Measurements from ENCODE around the gene TTC36.

TTC36 gene

DNA sequence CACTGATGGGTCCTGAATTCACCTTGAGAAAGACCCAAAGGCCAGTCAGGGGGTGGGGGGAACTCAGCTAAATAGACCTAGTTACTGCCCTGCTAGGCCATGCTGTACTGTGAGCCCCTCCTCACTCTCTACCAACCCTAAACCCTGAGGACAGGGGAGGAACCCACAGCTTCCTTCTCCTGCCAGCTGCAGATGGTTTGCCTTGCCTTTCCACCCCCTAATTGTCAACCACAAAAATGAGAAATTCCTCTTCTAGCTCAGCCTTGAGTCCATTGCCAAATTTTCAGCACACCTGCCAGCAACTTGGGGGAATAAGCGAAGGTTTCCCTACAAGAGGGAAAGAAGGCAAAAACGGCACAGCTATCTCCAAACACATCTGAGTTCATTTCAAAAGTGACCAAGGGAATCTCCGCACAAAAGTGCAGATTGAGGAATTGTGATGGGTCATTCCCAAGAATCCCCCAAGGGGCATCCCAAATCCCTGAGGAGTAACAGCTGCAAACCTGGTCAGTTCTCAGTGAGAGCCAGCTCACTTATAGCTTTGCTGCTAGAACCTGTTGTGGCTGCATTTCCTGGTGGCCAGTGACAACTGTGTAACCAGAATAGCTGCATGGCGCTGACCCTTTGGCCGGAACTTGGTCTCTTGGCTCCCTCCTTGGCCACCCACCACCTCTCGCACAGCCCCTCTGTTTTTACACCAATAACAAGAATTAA is 2.4 kb upstream of the TTC36 start:
- DNase-seq (ENCODE audit: low spot score in 2 of 2) (no peak), ATAC-seq (ENCODE audit: low read depth) (no peak)
- H3K4me3 Mint-ChIP-seq: no peak overlapping the region
- H3K36me3 Mint-ChIP-seq: peaks cover 14% of the 10 kb centered on the region
- no peaks in the 10 kb centered on the region for H3K9me3 Mint-ChIP-seq
- peaks cover 20% of the 10 kb centered on the region for H3K4me1 Mint-ChIP-seq
- peak overlapping the region; percentile 15 for H3K27ac Mint-ChIP-seq
- H3K27me3 Mint-ChIP-seq: no peaks in the 10 kb centered on the region

DNA sequence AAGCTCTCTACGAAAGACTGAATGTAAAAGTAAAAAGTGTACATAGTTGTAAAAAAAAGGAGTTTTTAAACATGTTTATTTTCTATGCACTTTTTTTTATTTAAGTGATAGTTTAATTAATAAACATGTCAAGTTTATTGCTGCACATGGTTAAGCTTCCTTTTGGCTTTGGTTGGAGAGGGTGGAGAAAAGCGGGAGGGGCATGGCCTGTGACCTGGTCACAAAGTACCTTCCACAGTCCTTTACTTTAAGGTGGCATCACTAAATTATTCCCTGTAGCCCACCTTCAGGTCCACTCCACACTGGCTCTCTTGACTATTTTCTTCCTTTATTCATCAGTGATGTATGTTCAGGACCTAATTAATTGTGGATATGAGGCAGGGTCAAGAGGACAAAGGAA is 586 bp upstream of the TTC36 start:
- Mint-ChIP-seq H3K4me1 (peaks cover 26% of the 10 kb centered on the region), H3K4me3 (no peak overlapping the region), H3K27ac (peak overlapping the region; percentile 38), H3K36me3 (peaks cover 10% of the 10 kb centered on the region), H3K27me3 (no peaks in the 10 kb centered on the region), H3K9me3 (no peaks in the 10 kb centered on the region)
- no peak for ATAC-seq (ENCODE audit: low read depth)
- DNase-seq (ENCODE audit: low spot score in 2 of 2): no peak

DNA sequence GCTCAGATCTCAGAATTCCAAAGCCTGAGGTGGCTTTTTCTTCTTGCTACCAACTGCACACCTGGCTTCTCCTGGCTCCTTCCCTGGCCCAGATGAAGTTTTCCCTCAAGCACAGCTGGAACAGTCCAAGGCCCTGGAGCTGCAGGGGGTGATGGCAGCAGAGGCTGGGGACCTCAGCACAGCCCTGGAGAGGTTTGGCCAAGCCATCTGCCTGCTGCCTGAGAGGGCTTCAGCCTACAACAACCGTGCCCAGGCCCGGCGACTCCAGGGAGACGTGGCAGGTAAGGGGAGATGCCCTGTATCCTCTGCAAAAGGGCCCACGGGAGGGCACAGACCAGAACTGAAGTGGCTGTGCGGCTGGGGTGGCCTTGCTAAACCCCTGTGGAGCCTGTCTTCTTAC is 1.2 kb downstream of the TTC36 start:
- Mint-ChIP-seq H3K36me3 (peaks cover 7% of the 10 kb centered on the region), H3K27ac (no peak overlapping the region), H3K4me1 (peaks cover 29% of the 10 kb centered on the region), H3K4me3 (no peak overlapping the region), H3K27me3 (no peaks in the 10 kb centered on the region), H3K9me3 (no peaks in the 10 kb centered on the region)
- ATAC-seq (ENCODE audit: low read depth) (no peak), DNase-seq (ENCODE audit: low spot score in 2 of 2) (no peak)

DNA sequence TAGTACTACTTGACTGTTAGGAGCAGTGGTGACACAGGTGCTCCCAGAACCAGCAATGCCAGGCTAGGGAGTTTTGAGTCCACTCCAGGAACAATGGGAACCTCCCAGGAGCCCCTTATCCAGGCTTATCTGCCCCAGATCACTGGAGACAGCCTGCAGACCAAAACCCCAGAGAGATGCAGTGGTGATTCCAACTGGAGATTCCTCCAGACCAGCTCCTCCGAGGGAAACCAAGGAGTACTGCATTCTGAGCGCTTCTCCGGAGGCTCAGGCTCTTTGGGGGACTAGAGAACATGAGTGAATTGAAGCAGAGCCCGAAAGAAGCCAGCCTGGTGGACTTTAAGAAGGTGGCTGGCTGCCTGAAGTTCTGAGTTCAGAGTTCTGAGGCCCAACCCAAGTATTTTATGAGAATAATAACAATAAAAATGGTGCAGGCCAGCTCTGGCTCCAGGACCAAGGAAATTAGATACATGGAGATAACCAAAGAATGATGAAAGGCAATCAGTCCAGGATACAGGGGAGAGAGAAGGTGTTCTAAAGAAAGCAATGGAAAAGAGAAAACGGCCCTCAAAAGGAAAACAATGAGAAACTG is 2.4 kb downstream of the TTC36 start:
- H3K27ac Mint-ChIP-seq: peak overlapping the region; percentile 89
- peak overlapping the region; percentile 87 for H3K4me3 Mint-ChIP-seq
- H3K4me1 Mint-ChIP-seq: peaks cover 26% of the 10 kb centered on the region

DNA sequence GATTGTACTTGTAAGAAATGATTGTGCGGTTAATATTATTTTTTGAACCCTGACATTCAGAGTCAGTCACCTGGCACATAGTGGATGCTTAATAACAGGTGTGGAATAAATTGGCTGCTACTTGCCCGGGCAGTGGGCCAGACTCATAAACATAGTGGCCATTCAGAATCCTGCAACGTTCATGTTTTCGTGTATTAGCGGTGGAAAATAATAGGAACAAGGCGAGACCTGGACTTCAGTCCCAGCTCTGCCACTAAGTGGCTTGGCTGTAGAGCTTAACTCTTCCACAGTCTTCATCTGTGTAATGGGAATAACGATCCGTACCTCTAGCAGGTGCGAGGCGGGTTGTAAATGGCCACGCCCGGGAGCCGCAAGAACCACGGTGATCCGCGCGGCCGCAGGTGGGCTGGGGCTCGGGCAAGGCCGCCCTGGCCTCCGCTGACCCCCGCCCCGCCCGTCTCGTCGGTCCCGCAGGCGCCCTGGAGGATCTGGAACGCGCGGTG is 3.0 kb downstream of the TTC36 start:
- no peak for ATAC-seq (ENCODE audit: low read depth)
- DNase-seq (ENCODE audit: low spot score in 2 of 2): no peak
- Mint-ChIP-seq H3K9me3 (no peaks in the 10 kb centered on the region), H3K4me3 (peak overlapping the region; percentile 87), H3K36me3 (no peaks in the 10 kb centered on the region), H3K4me1 (peaks cover 24% of the 10 kb centered on the region), H3K27ac (peak overlapping the region; percentile 89), H3K27me3 (no peaks in the 10 kb centered on the region)

More for the DNA sequence above, 2.4 kb downstream of the TTC36 start:
- Mint-ChIP-seq H3K27me3 (no peaks in the 10 kb centered on the region), H3K36me3 (peaks cover 2% of the 10 kb centered on the region), H3K9me3 (no peaks in the 10 kb centered on the region)
- no peak for DNase-seq (ENCODE audit: low spot score in 2 of 2)
- ATAC-seq (ENCODE audit: low read depth): no peak

DNA sequence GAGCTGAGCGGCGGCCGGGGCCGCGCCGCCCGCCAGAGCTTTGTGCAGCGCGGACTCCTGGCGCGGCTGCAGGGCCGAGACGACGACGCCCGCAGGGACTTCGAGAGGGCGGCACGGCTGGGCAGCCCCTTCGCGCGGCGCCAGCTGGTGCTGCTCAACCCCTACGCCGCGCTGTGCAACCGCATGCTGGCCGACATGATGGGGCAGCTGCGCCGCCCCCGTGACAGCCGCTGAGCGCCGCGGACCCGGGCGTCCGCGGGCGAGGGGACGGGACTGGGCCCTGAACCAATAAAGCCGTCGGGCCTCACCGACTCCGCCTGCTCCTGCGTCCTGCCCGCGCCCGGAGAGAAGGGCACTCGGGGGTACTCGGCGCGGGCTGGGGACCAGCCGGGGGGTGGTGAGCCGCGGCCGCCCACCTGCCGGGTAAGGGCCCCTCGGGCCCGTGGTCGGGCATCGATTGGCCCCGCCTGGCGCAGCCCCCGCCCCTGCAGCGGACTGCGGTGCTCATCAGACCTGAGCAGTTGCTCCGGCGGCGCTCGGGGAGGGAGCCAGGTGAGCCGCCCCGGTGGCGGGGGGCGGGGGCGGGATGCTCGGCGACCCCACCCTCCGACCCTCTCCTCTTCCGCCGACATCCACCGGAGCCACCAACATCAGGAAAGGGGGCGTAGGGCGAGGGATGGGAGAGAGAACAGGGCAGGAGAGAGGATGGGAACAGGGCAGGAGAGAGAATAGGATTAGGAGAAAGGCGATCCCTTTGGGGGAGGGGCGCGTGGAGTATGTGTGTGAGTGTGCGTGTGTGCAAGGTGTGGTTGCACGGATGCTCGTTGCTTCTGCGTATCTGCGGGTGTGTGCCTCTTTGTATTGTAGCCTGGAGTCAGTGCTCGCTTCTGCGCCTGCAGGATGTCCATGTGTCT is 3.7 kb downstream of the TTC36 start, which contains the start of gene TMEM25:
Gene TMEM25, plus strand, starts transcription at position 510 of the 914 bp plus-strand sequence. CDS start 610 bp downstream, outside the sequence.
- Mint-ChIP-seq H3K4me3 (peak within 1 kb of the TSS; percentile 87), H3K27me3 (no peaks in the 10 kb centered on the region), H3K27ac (peak within 1 kb of the TSS; percentile 89), H3K36me3 (no peaks in the 10 kb centered on the region), H3K4me1 (peaks cover 24% of the 10 kb centered on the region), H3K9me3 (no peaks in the 10 kb centered on the region)
- peak; percentile 47 to 70 for DNase-seq (ENCODE audit: low spot score in 2 of 2)
- ATAC-seq (ENCODE audit: low read depth): peak; percentile 90

DNA sequence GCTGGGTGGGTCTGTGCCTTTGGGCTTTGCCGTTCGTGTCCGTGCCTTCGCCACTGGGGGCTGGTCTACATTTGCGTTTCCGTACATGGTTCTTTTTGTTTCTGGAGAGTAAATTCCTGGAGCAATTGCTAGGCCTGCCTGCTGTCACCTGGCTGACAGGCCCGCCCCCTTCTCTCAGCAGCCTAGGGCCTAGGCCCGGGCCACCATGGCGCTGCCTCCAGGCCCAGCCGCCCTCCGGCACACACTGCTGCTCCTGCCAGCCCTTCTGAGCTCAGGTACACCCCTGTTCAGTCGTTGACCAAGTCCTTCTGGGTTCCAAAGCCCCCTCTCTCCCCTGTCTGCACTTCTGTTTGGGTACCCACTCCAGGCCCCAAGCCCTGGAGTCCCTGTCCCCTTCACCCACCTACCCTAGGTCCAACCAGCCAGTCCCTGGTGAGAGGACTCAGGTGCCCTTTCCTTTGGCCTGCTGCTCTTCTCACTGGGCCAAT is 4.4 kb downstream of the TTC36 start:
- H3K9me3 Mint-ChIP-seq: no peaks in the 10 kb centered on the region
- DNase-seq (ENCODE audit: low spot score in 2 of 2) (no peak), ATAC-seq (ENCODE audit: low read depth) (peak; percentile 12)
- no peaks in the 10 kb centered on the region for H3K27me3 Mint-ChIP-seq
- H3K4me3 Mint-ChIP-seq: peak overlapping the region; percentile 87
- no peaks in the 10 kb centered on the region for H3K36me3 Mint-ChIP-seq
- peaks cover 24% of the 10 kb centered on the region for H3K4me1 Mint-ChIP-seq
- H3K27ac Mint-ChIP-seq: peak overlapping the region; percentile 33

DNA sequence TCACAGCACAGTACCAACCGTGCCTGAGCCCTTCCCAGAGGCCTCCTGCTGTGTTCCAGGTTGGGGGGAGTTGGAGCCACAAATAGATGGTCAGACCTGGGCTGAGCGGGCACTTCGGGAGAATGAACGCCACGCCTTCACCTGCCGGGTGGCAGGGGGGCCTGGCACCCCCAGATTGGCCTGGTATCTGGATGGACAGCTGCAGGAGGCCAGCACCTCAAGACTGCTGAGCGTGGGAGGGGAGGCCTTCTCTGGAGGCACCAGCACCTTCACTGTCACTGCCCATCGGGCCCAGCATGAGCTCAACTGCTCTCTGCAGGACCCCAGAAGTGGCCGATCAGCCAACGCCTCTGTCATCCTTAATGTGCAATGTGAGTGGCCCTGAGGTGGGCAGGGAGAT is 4.8 kb downstream of the TTC36 start:
- Mint-ChIP-seq H3K36me3 (no peaks in the 10 kb centered on the region), H3K27ac (no peak overlapping the region), H3K9me3 (no peaks in the 10 kb centered on the region), H3K27me3 (no peaks in the 10 kb centered on the region), H3K4me1 (peaks cover 24% of the 10 kb centered on the region), H3K4me3 (peak overlapping the region; percentile 87)
- no peak for ATAC-seq (ENCODE audit: low read depth)
- no peak for DNase-seq (ENCODE audit: low spot score in 2 of 2)

DNA sequence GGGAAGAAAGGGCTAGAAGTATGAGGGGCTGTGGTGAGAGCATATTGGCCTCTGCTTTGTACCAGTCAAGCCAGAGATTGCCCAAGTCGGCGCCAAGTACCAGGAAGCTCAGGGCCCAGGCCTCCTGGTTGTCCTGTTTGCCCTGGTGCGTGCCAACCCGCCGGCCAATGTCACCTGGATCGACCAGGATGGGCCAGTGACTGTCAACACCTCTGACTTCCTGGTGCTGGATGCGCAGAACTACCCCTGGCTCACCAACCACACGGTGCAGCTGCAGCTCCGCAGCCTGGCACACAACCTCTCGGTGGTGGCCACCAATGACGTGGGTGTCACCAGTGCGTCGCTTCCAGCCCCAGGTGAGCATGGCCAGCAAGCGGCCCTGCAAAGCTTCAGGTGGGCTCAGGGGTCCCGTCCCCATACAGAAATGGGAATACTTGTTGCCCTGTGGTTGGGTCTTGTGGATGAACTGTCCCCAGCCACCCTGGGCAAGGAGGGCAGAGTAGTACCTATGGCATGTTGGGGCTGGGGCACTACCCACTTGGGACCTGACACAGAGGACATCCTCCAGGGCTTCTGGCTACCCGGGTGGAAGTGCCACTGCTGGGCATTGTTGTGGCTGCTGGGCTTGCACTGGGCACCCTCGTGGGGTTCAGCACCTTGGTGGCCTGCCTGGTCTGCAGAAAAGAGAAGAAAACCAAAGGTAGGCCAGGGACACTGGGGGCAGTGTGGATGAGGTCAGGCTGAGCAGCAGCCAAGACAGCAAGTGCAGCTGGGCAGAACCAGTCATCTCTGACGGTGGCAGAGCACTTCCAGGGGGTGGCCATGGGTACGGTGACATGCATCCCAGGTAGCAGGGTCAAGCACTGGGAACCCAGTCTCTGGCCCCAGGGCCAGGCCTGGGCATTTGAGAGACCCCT is 5.8 kb downstream of the TTC36 start:
- no peak overlapping the region for H3K4me3 Mint-ChIP-seq
- peaks cover 18% of the 10 kb centered on the region for H3K4me1 Mint-ChIP-seq
- no peaks in the 10 kb centered on the region for H3K9me3 Mint-ChIP-seq
- H3K27me3 Mint-ChIP-seq: no peaks in the 10 kb centered on the region
- no peak for DNase-seq (ENCODE audit: low spot score in 2 of 2)
- H3K36me3 Mint-ChIP-seq: no peaks in the 10 kb centered on the region
- ATAC-seq (ENCODE audit: low read depth): no peak
- H3K27ac Mint-ChIP-seq: no peak overlapping the region

DNA sequence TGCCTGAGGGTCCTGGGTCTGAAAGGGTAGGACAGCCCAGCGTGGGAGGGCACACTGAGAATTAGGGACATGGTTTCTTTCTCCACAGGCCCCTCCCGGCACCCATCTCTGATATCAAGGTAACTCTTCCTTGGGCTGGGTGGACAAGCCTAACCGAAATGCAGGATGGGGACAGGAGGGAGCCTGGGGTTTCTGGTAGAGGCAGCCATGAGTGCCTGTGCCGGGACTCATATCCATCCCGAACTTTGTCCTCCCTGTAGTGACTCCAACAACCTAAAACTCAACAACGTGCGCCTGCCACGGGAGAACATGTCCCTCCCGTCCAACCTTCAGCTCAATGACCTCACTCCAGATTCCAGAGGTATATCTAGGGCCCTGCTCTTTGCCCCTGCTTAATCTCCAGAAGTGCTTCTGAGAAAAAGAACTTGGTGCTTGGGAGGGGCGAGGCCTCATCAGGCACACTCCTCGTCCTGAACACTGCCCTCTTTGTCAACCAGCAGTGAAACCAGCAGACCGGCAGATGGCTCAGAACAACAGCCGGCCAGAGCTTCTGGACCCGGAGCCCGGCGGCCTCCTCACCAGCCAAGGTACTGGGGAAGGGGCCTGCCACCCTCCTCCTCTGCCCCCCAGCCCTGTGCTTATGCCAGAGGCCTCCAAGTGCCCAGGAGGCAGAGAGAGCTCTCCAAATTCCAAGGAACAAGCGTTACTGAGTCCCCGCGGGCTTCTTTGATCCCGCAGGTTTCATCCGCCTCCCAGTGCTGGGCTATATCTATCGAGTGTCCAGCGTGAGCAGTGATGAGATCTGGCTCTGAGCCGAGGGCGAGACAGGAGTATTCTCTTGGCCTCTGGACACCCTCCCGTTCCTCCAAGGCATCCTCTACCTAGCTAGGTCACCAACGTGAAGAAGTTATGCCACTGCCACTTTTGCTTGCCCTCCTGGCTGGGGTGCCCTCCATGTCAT is 6.8 kb downstream of the TTC36 start:
- DNase-seq (ENCODE audit: low spot score in 2 of 2) (no peak), ATAC-seq (ENCODE audit: low read depth) (no peak)
- Mint-ChIP-seq H3K4me3 (no peak overlapping the region), H3K36me3 (no peaks in the 10 kb centered on the region), H3K4me1 (peaks cover 17% of the 10 kb centered on the region), H3K27ac (no peak overlapping the region), H3K27me3 (no peaks in the 10 kb centered on the region), H3K9me3 (no peaks in the 10 kb centered on the region)

DNA sequence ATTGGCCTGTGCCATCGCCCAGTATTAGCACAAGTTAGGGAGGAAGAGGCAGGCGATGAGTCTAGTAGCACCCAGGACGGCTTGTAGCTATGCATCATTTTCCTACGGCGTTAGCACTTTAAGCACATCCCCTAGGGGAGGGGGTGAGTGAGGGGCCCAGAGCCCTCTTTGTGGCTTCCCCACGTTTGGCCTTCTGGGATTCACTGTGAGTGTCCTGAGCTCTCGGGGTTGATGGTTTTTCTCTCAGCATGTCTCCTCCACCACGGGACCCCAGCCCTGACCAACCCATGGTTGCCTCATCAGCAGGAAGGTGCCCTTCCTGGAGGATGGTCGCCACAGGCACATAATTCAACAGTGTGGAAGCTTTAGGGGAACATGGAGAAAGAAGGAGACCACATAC is 8.0 kb downstream of the TTC36 start:
- ATAC-seq (ENCODE audit: low read depth) (no peak), DNase-seq (ENCODE audit: low spot score in 2 of 2) (no peak)
- peaks cover 9% of the 10 kb centered on the region for H3K4me1 Mint-ChIP-seq
- H3K27me3 Mint-ChIP-seq: no peaks in the 10 kb centered on the region
- H3K4me3 Mint-ChIP-seq: no peak overlapping the region
- H3K36me3 Mint-ChIP-seq: peaks cover 2% of the 10 kb centered on the region
- H3K27ac Mint-ChIP-seq: no peak overlapping the region
- no peaks in the 10 kb centered on the region for H3K9me3 Mint-ChIP-seq

DNA sequence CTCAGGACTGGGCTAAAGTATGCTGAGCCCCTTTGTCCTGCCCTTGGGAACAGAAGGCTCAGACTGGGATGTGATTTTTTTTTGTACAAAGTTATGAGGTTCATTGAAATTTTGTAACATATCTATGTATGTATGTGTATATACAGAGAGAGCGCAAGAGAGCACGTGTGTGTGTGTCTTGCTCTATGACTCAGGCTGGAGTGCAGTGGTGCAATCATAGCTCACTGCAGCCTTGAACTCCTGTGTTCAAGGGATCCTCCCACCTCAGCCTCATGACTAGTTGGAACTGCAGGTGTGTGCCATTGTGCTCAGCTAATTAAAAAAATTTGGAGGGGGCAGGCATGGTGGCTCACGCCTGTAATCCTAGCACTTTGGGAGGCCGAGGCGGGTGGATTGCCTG is 9.5 kb downstream of the TTC36 start:
- Mint-ChIP-seq H3K9me3 (no peaks in the 10 kb centered on the region), H3K27ac (no peak overlapping the region), H3K4me3 (no peak overlapping the region), H3K27me3 (no peaks in the 10 kb centered on the region), H3K4me1 (peaks cover 2% of the 10 kb centered on the region), H3K36me3 (peaks cover 4% of the 10 kb centered on the region)
- ATAC-seq (ENCODE audit: low read depth) (no peak), DNase-seq (ENCODE audit: low spot score in 2 of 2) (no peak)

All from memory B cell (primary cell).